ENCODE data around the gene SCYL1.

The SCYL1 gene

DNA sequence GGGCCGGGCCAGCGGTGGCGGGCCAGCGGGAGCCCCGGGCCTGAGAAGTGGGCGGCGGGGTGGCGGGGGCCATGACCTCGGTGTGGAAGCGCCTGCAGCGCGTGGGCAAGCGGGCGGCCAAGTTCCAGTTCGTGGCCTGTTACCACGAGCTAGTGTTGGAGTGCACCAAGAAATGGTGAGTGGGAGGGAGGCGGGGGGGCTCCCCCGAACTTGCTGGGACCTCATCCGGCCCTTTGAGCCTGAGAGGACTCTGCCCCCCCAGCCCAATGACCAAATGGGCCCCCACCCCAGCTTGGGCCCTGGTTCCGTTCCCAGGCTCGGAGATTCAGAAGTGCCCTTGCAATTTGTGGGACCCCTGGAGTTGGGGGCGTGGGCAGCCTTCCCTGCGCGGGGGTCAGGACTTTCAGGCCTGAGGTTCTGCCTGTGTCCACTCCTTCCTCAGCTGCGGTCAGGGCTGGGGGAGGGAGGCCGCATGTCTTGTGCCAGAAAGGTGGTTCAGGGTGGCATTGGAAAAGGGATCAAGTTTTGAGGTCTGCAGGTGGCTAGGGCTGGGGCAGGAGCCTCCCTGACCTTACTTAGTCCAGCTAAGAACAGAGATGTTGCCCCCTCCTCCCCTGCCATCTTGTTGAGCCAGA lies 51.5 kb downstream of the SCYL1 start:
- DNase-seq: no peak
- Histone ChIP-seq H3K4ac (ENCODE audit: low read depth, low read length) (peak overlapping the region; percentile 71), H3K9ac (ENCODE audit: low read length) (no peak overlapping the region), H3K4me2 (ENCODE audit: low read length) (peak overlapping the region; percentile 71), H3K79me2 (ENCODE audit: control insufficient read depth, insufficient read depth, low read length, poor library complexity) (peaks cover 10% of the 10 kb centered on the region), H3K27me3 (ENCODE audit: insufficient read depth, low read length) (no peaks in the 10 kb centered on the region), H3K4me1 (ENCODE audit: control insufficient read depth in 1 of 2, insufficient read depth in 2 of 2, low read length in 2 of 2) (peaks cover 32 to 34% of the 10 kb centered on the region in 2 experiments), H3K14ac (ENCODE audit: low read length) (peak overlapping the region; percentile 90), H4K8ac (ENCODE audit: low read depth, low read length) (peak overlapping the region; percentile 79), H3K23ac (ENCODE audit: low read length) (no peak overlapping the region), H2BK120ac (ENCODE audit: insufficient read depth, low read length, poor library complexity) (peak overlapping the region; percentile 39), H2BK12ac (ENCODE audit: low read length) (peak overlapping the region; percentile 8), H3K79me1 (ENCODE audit: low read length) (peaks cover 16% of the 10 kb centered on the region), H2AK5ac (ENCODE audit: low read length) (peak overlapping the region; percentile 61), H3K9me3 (ENCODE audit: insufficient read depth, low read depth, low read length) (no peaks in the 10 kb centered on the region), H4K91ac (ENCODE audit: low read depth, low read length) (peak overlapping the region; percentile 77), H3K18ac (ENCODE audit: low read length) (peak overlapping the region; percentile 78), H2BK5ac (ENCODE audit: low read depth, low read length, poor library complexity) (no peak overlapping the region), H3K27ac (ENCODE audit: low read depth, low read length) (no peak overlapping the region), H4K12ac (ENCODE audit: low read depth, low read length) (peak overlapping the region; percentile 91), H3K36me3 (ENCODE audit: control insufficient read depth in 1 of 2, insufficient read depth in 2 of 2, low read length in 2 of 2) (peaks cover 23% of the 10 kb centered on the region in 2 experiments), H3K4me3 (ENCODE audit: low read depth, low read length) (peak overlapping the region; percentile 72), H2AFZ (ENCODE audit: insufficient read depth, low read length, poor library complexity) (peak overlapping the region; percentile 56)
- no CpG with 5 or more reads among the region's 26 CpGs for WGBS (ENCODE audit: extremely low coverage, insufficient coverage, insufficient read length)

DNA sequence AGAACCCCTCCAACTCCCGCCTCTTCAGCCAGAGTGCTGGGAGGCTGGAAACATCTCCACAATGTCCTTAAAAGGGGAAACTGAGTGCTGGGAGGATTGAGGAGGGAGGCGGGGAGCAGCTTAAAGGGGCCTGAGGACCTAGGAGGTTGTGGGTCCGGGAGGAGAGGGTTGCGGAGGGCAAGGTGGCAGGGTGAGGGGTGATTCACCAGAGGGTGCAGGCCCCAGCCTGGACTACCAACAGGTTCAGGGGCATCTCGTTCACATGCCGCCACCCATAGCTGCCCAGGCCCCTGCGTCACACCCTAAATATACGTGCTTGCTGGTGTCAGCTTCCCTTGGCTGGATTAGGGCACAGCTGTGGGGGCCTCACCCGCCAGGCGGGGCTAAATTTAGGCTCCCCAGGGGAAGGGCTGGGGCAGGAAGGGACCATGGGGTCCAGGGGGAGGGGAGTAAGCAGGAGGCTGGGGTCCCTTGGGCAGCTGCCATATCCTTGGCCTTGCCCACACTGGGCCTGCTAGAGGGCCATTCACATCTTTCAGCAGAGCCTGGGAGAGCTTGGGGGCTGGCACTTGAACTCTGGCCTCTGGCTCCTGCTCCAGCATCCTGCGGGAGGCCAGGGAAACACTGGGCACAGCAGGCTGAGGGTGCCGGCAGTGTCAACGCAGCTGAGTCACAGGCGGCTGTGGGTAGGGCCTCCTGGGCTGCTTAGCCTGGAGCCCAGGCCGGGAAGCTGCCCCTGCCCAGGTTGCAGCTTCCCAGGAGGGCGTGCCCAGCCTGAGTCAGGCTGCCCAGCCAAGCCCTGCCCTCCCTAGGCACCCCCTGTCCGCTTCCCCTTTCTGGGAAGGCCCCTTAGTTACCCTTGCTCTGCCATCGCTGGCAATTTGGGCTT lies 52.2 kb downstream of the SCYL1 start:
- H3K79me1 ChIP-seq (ENCODE audit: low read length): peaks cover 14% of the 10 kb centered on the region
- no peak overlapping the region for H3K27ac ChIP-seq (ENCODE audit: low read depth, low read length)
- no peak overlapping the region for H3K4ac ChIP-seq (ENCODE audit: low read depth, low read length)
- peak; percentile 81 to 84 for DNase-seq
- no peak overlapping the region for H4K91ac ChIP-seq (ENCODE audit: low read depth, low read length)
- H2AK5ac ChIP-seq (ENCODE audit: low read length): no peak overlapping the region
- H2BK120ac ChIP-seq (ENCODE audit: insufficient read depth, low read length, poor library complexity): no peak overlapping the region
- H2BK12ac ChIP-seq (ENCODE audit: low read length): no peak overlapping the region
- no CpG with 5 or more reads among the region's 18 CpGs for WGBS (ENCODE audit: extremely low coverage, insufficient coverage, insufficient read length)
- peaks cover 25 to 31% of the 10 kb centered on the region in 2 experiments for H3K36me3 ChIP-seq (ENCODE audit: control insufficient read depth in 1 of 2, insufficient read depth in 2 of 2, low read length in 2 of 2)
- no peaks in the 10 kb centered on the region for H3K9me3 ChIP-seq (ENCODE audit: insufficient read depth, low read depth, low read length)
- no peak overlapping the region for H2AFZ ChIP-seq (ENCODE audit: insufficient read depth, low read length, poor library complexity)
- H3K27me3 ChIP-seq (ENCODE audit: insufficient read depth, low read length): no peaks in the 10 kb centered on the region
- peaks cover 24 to 31% of the 10 kb centered on the region in 2 experiments for H3K4me1 ChIP-seq (ENCODE audit: control insufficient read depth in 1 of 2, insufficient read depth in 2 of 2, low read length in 2 of 2)
- no peak overlapping the region for H3K9ac ChIP-seq (ENCODE audit: low read length)
- H2BK5ac ChIP-seq (ENCODE audit: low read depth, low read length, poor library complexity): no peak overlapping the region
- H3K4me2 ChIP-seq (ENCODE audit: low read length): no peak overlapping the region
- no peak overlapping the region for H3K4me3 ChIP-seq (ENCODE audit: low read depth, low read length)
- no peak overlapping the region for H4K12ac ChIP-seq (ENCODE audit: low read depth, low read length)
- no peak overlapping the region for H3K14ac ChIP-seq (ENCODE audit: low read length)
- H3K23ac ChIP-seq (ENCODE audit: low read length): no peak overlapping the region
- H3K79me2 ChIP-seq (ENCODE audit: control insufficient read depth, insufficient read depth, low read length, poor library complexity): peaks cover 10% of the 10 kb centered on the region
- H3K18ac ChIP-seq (ENCODE audit: low read length): peak overlapping the region; percentile 30
- no peak overlapping the region for H4K8ac ChIP-seq (ENCODE audit: low read depth, low read length)

DNA sequence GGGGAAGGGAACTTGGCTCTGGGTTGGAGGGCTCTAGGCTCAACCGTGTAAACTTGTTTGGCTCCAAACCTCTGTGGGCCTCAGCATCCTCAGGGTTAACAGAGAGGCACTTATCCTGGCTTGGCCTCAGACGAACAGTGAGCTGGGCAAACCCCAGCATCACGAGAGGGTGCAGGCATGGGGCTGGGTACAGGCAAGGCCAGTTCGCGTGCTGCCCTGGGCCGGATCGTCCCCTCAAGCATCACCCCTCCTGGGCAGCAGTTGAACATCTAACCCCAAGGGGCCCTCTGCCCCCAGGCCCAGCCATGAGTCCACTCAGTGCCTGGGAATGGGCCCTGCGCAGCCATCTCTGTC lies 52.9 kb downstream of the SCYL1 start:
- peaks cover 7% of the 10 kb centered on the region for H3K79me2 ChIP-seq (ENCODE audit: control insufficient read depth, insufficient read depth, low read length, poor library complexity)
- peaks cover 25 to 31% of the 10 kb centered on the region in 2 experiments for H3K36me3 ChIP-seq (ENCODE audit: control insufficient read depth in 1 of 2, insufficient read depth in 2 of 2, low read length in 2 of 2)
- H2AFZ ChIP-seq (ENCODE audit: insufficient read depth, low read length, poor library complexity): no peak overlapping the region
- peaks cover 24 to 31% of the 10 kb centered on the region in 2 experiments for H3K4me1 ChIP-seq (ENCODE audit: control insufficient read depth in 1 of 2, insufficient read depth in 2 of 2, low read length in 2 of 2)
- H3K18ac ChIP-seq (ENCODE audit: low read length): no peak overlapping the region
- H3K9me3 ChIP-seq (ENCODE audit: insufficient read depth, low read depth, low read length): no peaks in the 10 kb centered on the region
- no peak overlapping the region for H3K14ac ChIP-seq (ENCODE audit: low read length)
- H4K91ac ChIP-seq (ENCODE audit: low read depth, low read length): no peak overlapping the region
- H2BK12ac ChIP-seq (ENCODE audit: low read length): no peak overlapping the region
- H4K8ac ChIP-seq (ENCODE audit: low read depth, low read length): no peak overlapping the region
- no peak for DNase-seq
- no peak overlapping the region for H2AK5ac ChIP-seq (ENCODE audit: low read length)
- no peaks in the 10 kb centered on the region for H3K27me3 ChIP-seq (ENCODE audit: insufficient read depth, low read length)
- no peak overlapping the region for H2BK5ac ChIP-seq (ENCODE audit: low read depth, low read length, poor library complexity)
- no peak overlapping the region for H3K4ac ChIP-seq (ENCODE audit: low read depth, low read length)
- H3K23ac ChIP-seq (ENCODE audit: low read length): no peak overlapping the region
- H3K9ac ChIP-seq (ENCODE audit: low read length): no peak overlapping the region
- no peak overlapping the region for H3K4me3 ChIP-seq (ENCODE audit: low read depth, low read length)
- no CpG with 5 or more reads among the region's 8 CpGs for WGBS (ENCODE audit: extremely low coverage, insufficient coverage, insufficient read length)
- no peak overlapping the region for H2BK120ac ChIP-seq (ENCODE audit: insufficient read depth, low read length, poor library complexity)
- H3K27ac ChIP-seq (ENCODE audit: low read depth, low read length): no peak overlapping the region
- H3K4me2 ChIP-seq (ENCODE audit: low read length): no peak overlapping the region
- no peak overlapping the region for H4K12ac ChIP-seq (ENCODE audit: low read depth, low read length)
- peaks cover 12% of the 10 kb centered on the region for H3K79me1 ChIP-seq (ENCODE audit: low read length)

DNA sequence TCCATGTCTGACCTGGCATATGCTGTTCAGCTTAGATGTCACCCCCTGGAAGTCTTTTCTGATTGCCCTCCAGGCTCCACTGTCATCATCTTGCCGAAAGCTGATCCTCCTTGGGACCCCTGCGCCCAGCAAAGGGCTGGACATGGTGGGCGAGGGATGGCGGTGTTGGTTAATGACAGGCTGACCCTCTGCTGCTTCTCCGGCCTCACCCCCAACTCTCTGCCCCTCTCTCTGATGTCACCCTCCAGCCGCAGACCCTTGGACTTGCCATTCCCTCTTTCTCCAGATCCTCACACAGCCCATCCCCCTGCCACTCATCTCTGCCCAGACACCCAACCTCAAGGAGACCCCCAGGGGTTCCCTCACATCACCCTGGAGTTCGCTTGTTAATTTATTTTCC lies 53.3 kb downstream of the SCYL1 start:
- Histone ChIP-seq H2AK5ac (ENCODE audit: low read length) (no peak overlapping the region), H4K8ac (ENCODE audit: low read depth, low read length) (no peak overlapping the region), H3K18ac (ENCODE audit: low read length) (no peak overlapping the region), H3K79me1 (ENCODE audit: low read length) (peaks cover 12% of the 10 kb centered on the region), H3K4me2 (ENCODE audit: low read length) (no peak overlapping the region), H4K12ac (ENCODE audit: low read depth, low read length) (no peak overlapping the region), H3K36me3 (ENCODE audit: control insufficient read depth in 1 of 2, insufficient read depth in 2 of 2, low read length in 2 of 2) (peaks cover 25 to 31% of the 10 kb centered on the region in 2 experiments), H3K9ac (ENCODE audit: low read length) (no peak overlapping the region), H3K4me1 (ENCODE audit: control insufficient read depth in 1 of 2, insufficient read depth in 2 of 2, low read length in 2 of 2) (peaks cover 23 to 30% of the 10 kb centered on the region in 2 experiments), H2BK12ac (ENCODE audit: low read length) (no peak overlapping the region), H3K14ac (ENCODE audit: low read length) (no peak overlapping the region), H3K27me3 (ENCODE audit: insufficient read depth, low read length) (no peaks in the 10 kb centered on the region), H2BK5ac (ENCODE audit: low read depth, low read length, poor library complexity) (no peak overlapping the region), H4K91ac (ENCODE audit: low read depth, low read length) (no peak overlapping the region), H3K79me2 (ENCODE audit: control insufficient read depth, insufficient read depth, low read length, poor library complexity) (peaks cover 7% of the 10 kb centered on the region), H3K4ac (ENCODE audit: low read depth, low read length) (no peak overlapping the region), H3K9me3 (ENCODE audit: insufficient read depth, low read depth, low read length) (no peaks in the 10 kb centered on the region), H3K23ac (ENCODE audit: low read length) (no peak overlapping the region), H2AFZ (ENCODE audit: insufficient read depth, low read length, poor library complexity) (no peak overlapping the region), H3K4me3 (ENCODE audit: low read depth, low read length) (no peak overlapping the region), H3K27ac (ENCODE audit: low read depth, low read length) (no peak overlapping the region), H2BK120ac (ENCODE audit: insufficient read depth, low read length, poor library complexity) (no peak overlapping the region)
- DNase-seq: no peak
- no CpG with 5 or more reads among the region's 7 CpGs for WGBS (ENCODE audit: extremely low coverage, insufficient coverage, insufficient read length)

Data from trophoblast cell (in vitro differentiated cells and primary cell).